ENCODE results near the gene BTG3.

DNA sequence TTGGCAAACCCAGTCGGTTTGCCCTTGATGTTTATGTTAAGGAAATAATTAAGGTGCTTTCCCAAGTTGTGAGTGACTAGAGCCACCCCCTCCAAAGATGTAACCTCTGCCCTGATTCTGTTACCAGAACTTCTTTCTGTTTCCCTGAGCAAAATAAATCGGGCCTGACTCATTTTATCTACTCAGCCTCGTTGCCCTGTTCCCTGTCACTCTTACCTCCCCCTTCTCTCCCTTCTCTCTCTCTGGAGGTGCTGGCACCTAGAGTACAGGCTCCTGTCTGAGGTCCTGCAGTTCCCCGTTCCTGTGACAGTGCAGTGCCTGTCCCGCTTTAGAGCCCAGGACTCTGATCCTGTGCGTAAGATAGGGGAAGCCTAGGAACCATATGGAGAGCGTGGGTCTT is 64.4 kb downstream of the BTG3 start:
- TF ChIP-seq, protein P1, sequence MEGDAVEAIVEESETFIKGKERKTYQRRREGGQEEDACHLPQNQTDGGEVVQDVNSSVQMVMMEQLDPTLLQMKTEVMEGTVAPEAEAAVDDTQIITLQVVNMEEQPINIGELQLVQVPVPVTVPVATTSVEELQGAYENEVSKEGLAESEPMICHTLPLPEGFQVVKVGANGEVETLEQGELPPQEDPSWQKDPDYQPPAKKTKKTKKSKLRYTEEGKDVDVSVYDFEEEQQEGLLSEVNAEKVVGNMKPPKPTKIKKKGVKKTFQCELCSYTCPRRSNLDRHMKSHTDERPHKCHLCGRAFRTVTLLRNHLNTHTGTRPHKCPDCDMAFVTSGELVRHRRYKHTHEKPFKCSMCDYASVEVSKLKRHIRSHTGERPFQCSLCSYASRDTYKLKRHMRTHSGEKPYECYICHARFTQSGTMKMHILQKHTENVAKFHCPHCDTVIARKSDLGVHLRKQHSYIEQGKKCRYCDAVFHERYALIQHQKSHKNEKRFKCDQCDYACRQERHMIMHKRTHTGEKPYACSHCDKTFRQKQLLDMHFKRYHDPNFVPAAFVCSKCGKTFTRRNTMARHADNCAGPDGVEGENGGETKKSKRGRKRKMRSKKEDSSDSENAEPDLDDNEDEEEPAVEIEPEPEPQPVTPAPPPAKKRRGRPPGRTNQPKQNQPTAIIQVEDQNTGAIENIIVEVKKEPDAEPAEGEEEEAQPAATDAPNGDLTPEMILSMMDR (IDR thresholded peaks at IDR 0.05; ENCODE audit: low read length) = no peak
- TF ChIP-seq EZH2phosphoT487 (IDR thresholded peaks at IDR 0.05; ENCODE audit: low read length) (no peak), EZH2 (optimal IDR thresholded peaks at IDR 0.05; ENCODE audit: low read depth, low read length) (no peak)
